Esophagus squamous epithelium (tissue), 5 donors: ENCODE data around the gene FAM149B1. TPM values are rescaled to one million over a fixed set of nuclear protein-coding genes. Genes with fewer than 3 reads are reported as not detected.

ENCODE experiments used
- DNase-seq: peaks from one replicate; lab custom pipeline; 2025; lab: John Stamatoyannopoulos, UW
- H3K27ac ChIP-seq, 4 donors: fragments of 200-600 bp; sonication (generic); one replicate each; pipeline ENCODE4 v1.5.1; 2016 to 2019; ENCODE audit warnings: mild to moderate bottlenecking in 1 of 4
- H3K27me3 ChIP-seq, 4 donors: fragments of 200-600 bp; sonication (generic); 1 replicate in 3 of 4; 2 replicates in 1 of 4; pipeline versions ENCODE4 v1.5.1 to v1.6.0; 2017 to 2021; ENCODE audit warnings: antibody characterized with exemption in 1 of 4
- H3K36me3 ChIP-seq, 3 donors: fragments of 200-600 bp; sonication (generic); one replicate each; pipeline ENCODE4 v1.5.1; 2016 to 2019
- H3K4me1 ChIP-seq, 3 donors: fragments of 200-600 bp; sonication (generic); one replicate each; pipeline ENCODE4 v1.5.1; 2017 to 2019
- H3K4me3 ChIP-seq, 4 donors: fragments of 200-600 bp; sonication (generic); 1 replicate in 3 of 4; 2 replicates in 1 of 4; pipeline ENCODE4 v1.5.1; 2016 to 2019; ENCODE audit warnings: mild to moderate bottlenecking in 2 of 4, moderate library complexity in 1 of 4
- H3K9me3 ChIP-seq, 3 donors: fragments of 200-600 bp; sonication (generic); one replicate each; pipeline ENCODE4 v1.5.1; 2016 to 2019
- CTCF ChIP-seq, 6 experiments: fragments of 450-650 bp in 4 of 6; fragments of 200-600 bp in 2 of 6; sonication (generic) in 2 of 6; IDR thresholded peaks; one replicate each; pipeline ENCODE4 v1.5.1; 2016 to 2019; ENCODE audit warnings: antibody characterized with exemption in 6 of 6, mild to moderate bottlenecking in 4 of 6, moderate library complexity in 4 of 6
- POLR2A ChIP-seq, 4 donors: fragments of 450-650 bp; IDR thresholded peaks; one replicate each; pipeline ENCODE4 v1.6.1; 2017; ENCODE audit warnings: antibody characterized with exemption in 4 of 4, mild to moderate bottlenecking in 4 of 4, moderate library complexity in 3 of 4
- WGBS, 2 donors: methylation state at CpG; one replicate each; pipeline ENCODE4 v1.1.5; 2018; 5-methylcytosine and 5-hydroxymethylcytosine counted together
- intact Hi-C: fragments of 100-400 bp; cut with DNase I; formaldehyde crosslinking; loops from one replicate; pipeline ENCODE4 v1.15.0; 2022
- small RNA-seq, 4 donors: library from RNA; depleted of rRNA; stranded (forward); fragments of <200 nt; gene quantifications; one replicate each; pipeline ENCODE3, GENCODE V24; 2016
- total RNA-seq, 4 donors: library from RNA; depleted of rRNA; stranded (reverse); fragments of >200 nt; gene quantifications; one replicate each; pipeline ENCODE4 v1.1.0, GENCODE V29; 2016
- donor health status: DM: yes; HTN: yes; CAD: no.

FAM149B1 gene
- total RNA-seq, 4 donors from 2014 or later = 8.7 to 15.8 (median 10.8) TPM

DNA sequence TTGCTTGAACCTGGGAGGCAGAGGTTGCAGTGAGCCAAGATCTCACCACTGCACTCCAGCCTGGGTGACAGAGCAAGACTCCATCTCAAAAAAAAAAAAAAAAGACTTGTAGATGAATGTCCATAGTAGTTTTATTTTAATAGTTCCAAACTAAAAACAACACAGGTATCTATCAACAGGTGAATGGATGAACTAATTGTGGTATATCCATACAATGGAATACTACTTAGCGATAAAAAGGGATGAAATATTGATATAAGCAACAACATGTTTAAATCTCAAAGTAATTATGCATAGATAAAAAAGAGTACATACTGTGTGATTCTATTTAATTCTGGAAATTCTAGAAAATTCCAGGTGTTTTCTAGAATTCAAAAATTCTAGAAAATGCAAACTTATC, 122.0 kb downstream of the FAM149B1 start:
- Histone ChIP-seq H3K4me1 (no peaks in the 10 kb centered on the region), H3K36me3 (no peaks in the 10 kb centered on the region), H3K4me3 (no peak overlapping the region), H3K27ac (no peak overlapping the region), H3K9me3 (no peaks in the 10 kb centered on the region), H3K27me3 (no peaks in the 10 kb centered on the region)
- WGBS, 2 donors = 96 to 97% methylated on average over 1 of the region's 1 CpG
- no peak for DNase-seq
- TF ChIP-seq POLR2A (IDR thresholded peaks at IDR 0.05) (no peak), CTCF (IDR thresholded peaks at IDR 0.05) (no peak)
- intact Hi-C loops = no loop called here

DNA sequence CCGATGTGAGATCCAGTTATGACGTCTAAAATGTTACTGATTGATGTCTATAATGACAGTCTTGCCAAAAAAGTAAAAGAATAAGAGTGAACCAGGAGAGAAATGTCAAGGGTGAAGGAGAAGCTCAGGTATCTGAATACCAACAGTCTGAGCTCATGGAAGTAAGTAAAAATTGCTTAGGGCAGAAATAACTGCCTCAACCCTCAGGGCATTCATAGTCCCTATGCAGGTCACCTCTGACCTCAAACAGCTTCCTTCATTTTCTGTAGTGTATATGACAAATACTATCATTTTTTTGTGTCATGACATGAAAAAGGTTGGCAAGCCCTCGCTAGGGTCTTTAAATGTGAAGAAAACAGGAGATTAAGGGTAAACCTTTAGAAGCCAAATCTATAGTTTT, 125.5 kb downstream of the FAM149B1 start:
- Histone ChIP-seq H3K27me3 (no peaks in the 10 kb centered on the region), H3K4me1 (no peaks in the 10 kb centered on the region), H3K4me3 (no peak overlapping the region), H3K36me3 (no peaks in the 10 kb centered on the region), H3K9me3 (no peaks in the 10 kb centered on the region), H3K27ac (no peak overlapping the region)
- intact Hi-C loops = no loop called here
- DNase-seq = no peak
- WGBS, 2 donors = 80 to 86% methylated on average over 3 of the region's 3 CpGs
- TF ChIP-seq CTCF (IDR thresholded peaks at IDR 0.05) (no peak), POLR2A (IDR thresholded peaks at IDR 0.05) (no peak)

Small RNA genes lying within 50 kb of the gene (small RNA-seq; reads per million reads assigned to genes)
- gene RF00019 = 0 reads per million in 4 donors
- gene RNU6-833P = 0 reads per million in 4 donors
- 0.45 to 2.6 (median 1.9) reads per million in 4 donors for gene SNORA11F

Other genes with a start within 250 kb of the FAM149B1 start
- not detected for gene PLA2G12B, start 213.3 kb upstream of the FAM149B1 start, total RNA-seq
- 10 to 100 TPM in 3 of 4 donors, 1 to 10 TPM in 1; 5.0 to 13.8 (median 12.3) TPM for gene P4HA1, start 71.3 kb upstream of the FAM149B1 start, total RNA-seq
- 1 to 10 TPM in 2 of 4 donors, under 1 TPM in 1, not detected in 1; 0.88 to 1.9 (median 1.3) TPM for gene NUDT13, start 57.7 kb upstream of the FAM149B1 start, total RNA-seq
- 10 to 100 TPM; 17.4 to 25.3 (median 24.0) TPM for gene ECD, start 111 bp upstream of the FAM149B1 start, total RNA-seq
- gene DNAJC9, start 79.1 kb downstream of the FAM149B1 start, total RNA-seq = 10 to 100 TPM; 13.4 to 35.4 (median 25.2) TPM
- 10 to 100 TPM; 36.8 to 60.3 (median 54.2) TPM for gene MRPS16, start 84.5 kb downstream of the FAM149B1 start, total RNA-seq
- gene CFAP70, start 190.7 kb downstream of the FAM149B1 start, total RNA-seq = 1 to 10 TPM in 1 of 4 donors, under 1 TPM in 3; 0.22 to 2.5 (median 0.66) TPM
- 100 to 1,000 TPM in 3 of 4 donors, 10 to 100 TPM in 1; 95.8 to 130 (median 108) TPM for gene ANXA7, start 245.9 kb downstream of the FAM149B1 start, total RNA-seq